Endothelial cell (in vitro differentiated cells): Measurements from ENCODE around the gene GPR141. TPM values are rescaled to one million over a fixed set of nuclear protein-coding genes. Genes with fewer than 3 reads are reported as not detected.

Experiments
- DNase-seq: peaks from one replicate; pipeline ENCODE4 v3.0.0; 2021; ENCODE audit warnings: low spot score
- H3K27ac Mint-ChIP-seq: one replicate; pipeline ENCODE4 v1.8.0; 2021; ENCODE audit warnings: mixed read lengths, inconsistent platforms; ENCODE audit not compliant: unreplicated experiment
- H3K27me3 Mint-ChIP-seq: one replicate; pipeline ENCODE4 v1.8.0; 2021; ENCODE audit warnings: mild to moderate bottlenecking, moderate library complexity, mixed read lengths, inconsistent platforms; ENCODE audit not compliant: unreplicated experiment
- H3K36me3 Mint-ChIP-seq: one replicate; pipeline ENCODE4 v1.8.0; 2021; ENCODE audit warnings: mild to moderate bottlenecking, low read depth, mixed read lengths, inconsistent platforms; ENCODE audit not compliant: unreplicated experiment
- H3K4me1 Mint-ChIP-seq: one replicate; pipeline ENCODE4 v1.8.0; 2021; ENCODE audit warnings: mild to moderate bottlenecking, mixed read lengths, inconsistent platforms; ENCODE audit not compliant: unreplicated experiment
- H3K4me3 Mint-ChIP-seq: one replicate; pipeline ENCODE4 v1.8.0; 2021; ENCODE audit warnings: mild to moderate bottlenecking, mixed read lengths, inconsistent platforms; ENCODE audit not compliant: unreplicated experiment
- H3K9me3 Mint-ChIP-seq: one replicate; pipeline ENCODE4 v1.8.0; 2021; ENCODE audit warnings: mixed read lengths, inconsistent platforms; ENCODE audit not compliant: unreplicated experiment
- CTCF ChIP-seq: fragments of 200-600 bp; sonication (generic); IDR thresholded peaks from one replicate; pipeline ENCODE4 v1.5.0; 2021; ENCODE audit warnings: antibody characterized with exemption; ENCODE audit not compliant: unreplicated experiment
- total RNA-seq: library from RNA; stranded (reverse); fragmentation: NEBNext Ultra II Directional; extraction: Animal tissue kit (Norgen Biotek cat#: 25700); gene quantifications from one replicate; pipeline ENCODE4 v1.2.1, GENCODE V29; 2021; ENCODE audit not compliant: unreplicated experiment

Gene GPR141
- total RNA-seq, 1 donor from 2014 or later, result not detected

GRCh38 chr7:37768611-37769010 lies 85.0 kb downstream of the GPR141 start:
- Mint-ChIP-seq H3K9me3 (no peaks in the 10 kb centered on the region), H3K27me3 (no peaks in the 10 kb centered on the region), H3K27ac (no peak overlapping the region), H3K36me3 (no peaks in the 10 kb centered on the region), H3K4me3 (no peak overlapping the region), H3K4me1 (peaks cover 23% of the 10 kb centered on the region)
- no peak for TF ChIP-seq CTCF
- no peak for DNase-seq

- H3K27ac Mint-ChIP-seq, result no peak overlapping the region
- H3K36me3 Mint-ChIP-seq, result no peaks in the 10 kb centered on the region
- no peak overlapping the region for H3K4me3 Mint-ChIP-seq
- H3K27me3 Mint-ChIP-seq, result no peaks in the 10 kb centered on the region
- DNase-seq, result no peak
- H3K4me1 Mint-ChIP-seq, result peaks cover 23% of the 10 kb centered on the region
- no peaks in the 10 kb centered on the region for H3K9me3 Mint-ChIP-seq
- TF ChIP-seq CTCF, result no peak
Measured at GRCh38 chr7:37769291-37769690, 85.7 kb downstream of the GPR141 start.

- H3K4me1 Mint-ChIP-seq, result peaks cover 23% of the 10 kb centered on the region
- H3K27ac Mint-ChIP-seq, result no peak overlapping the region
- no peak for DNase-seq
- H3K4me3 Mint-ChIP-seq, result no peak overlapping the region
- no peaks in the 10 kb centered on the region for H3K27me3 Mint-ChIP-seq
- no peaks in the 10 kb centered on the region for H3K9me3 Mint-ChIP-seq
- no peak for TF ChIP-seq CTCF
- H3K36me3 Mint-ChIP-seq, result no peaks in the 10 kb centered on the region
Measured at GRCh38 chr7:37769726-37770125, 86.2 kb downstream of the GPR141 start.

GRCh38 chr7:37770838-37771237 lies 87.3 kb downstream of the GPR141 start:
- TF ChIP-seq CTCF, result no peak
- no peak overlapping the region for H3K4me3 Mint-ChIP-seq
- no peak for DNase-seq
- peaks cover 17% of the 10 kb centered on the region for H3K4me1 Mint-ChIP-seq
- no peaks in the 10 kb centered on the region for H3K27me3 Mint-ChIP-seq
- H3K27ac Mint-ChIP-seq, result no peak overlapping the region
- peaks cover 4% of the 10 kb centered on the region for H3K36me3 Mint-ChIP-seq
- H3K9me3 Mint-ChIP-seq, result peaks cover 7% of the 10 kb centered on the region

GRCh38 chr7:37771342-37771741 lies 87.8 kb downstream of the GPR141 start:
- no peak overlapping the region for H3K4me3 Mint-ChIP-seq
- peaks cover 5% of the 10 kb centered on the region for H3K36me3 Mint-ChIP-seq
- H3K9me3 Mint-ChIP-seq, result peaks cover 7% of the 10 kb centered on the region
- no peak overlapping the region for H3K27ac Mint-ChIP-seq
- peaks cover 12% of the 10 kb centered on the region for H3K4me1 Mint-ChIP-seq
- H3K27me3 Mint-ChIP-seq, result no peaks in the 10 kb centered on the region
- no peak for TF ChIP-seq CTCF
- no peak for DNase-seq
